ENCODE data around the gene PCDHGA9.

- TF ChIP-seq POLR2A (IDR thresholded peaks at IDR 0.05) (no peak), CTCF (IDR thresholded peaks at IDR 0.05) (no peak), POLR2AphosphoS5 (IDR thresholded peaks at IDR 0.05) (no peak)
These were observed 46.4 kb upstream of the PCDHGA9 start for GRCh38 chr5:141356133-141356532.

All from breast epithelium (tissue), 3 donors.